Activated T-cell treated with anti-CD3 and anti-CD28 coated beads for 24 hours (primary cell): ENCODE measurements around the gene PGAM5.
"Not testable (repeated sequence)": the region's sequence is repeated elsewhere in the genome, so short reads cannot be mapped to it uniquely, and the experiment has no call there.

ENCODE experiments used
- DNase-seq: peaks from one replicate; pipeline ENCODE4 v3.0.0-alpha.2; 2020; ENCODE audit warnings: low read depth

Gene PGAM5

GRCh38 chr12:132753670-132754069 lies 43.0 kb downstream of the PGAM5 start:
- not testable (repeated sequence) for DNase-seq

DNA sequence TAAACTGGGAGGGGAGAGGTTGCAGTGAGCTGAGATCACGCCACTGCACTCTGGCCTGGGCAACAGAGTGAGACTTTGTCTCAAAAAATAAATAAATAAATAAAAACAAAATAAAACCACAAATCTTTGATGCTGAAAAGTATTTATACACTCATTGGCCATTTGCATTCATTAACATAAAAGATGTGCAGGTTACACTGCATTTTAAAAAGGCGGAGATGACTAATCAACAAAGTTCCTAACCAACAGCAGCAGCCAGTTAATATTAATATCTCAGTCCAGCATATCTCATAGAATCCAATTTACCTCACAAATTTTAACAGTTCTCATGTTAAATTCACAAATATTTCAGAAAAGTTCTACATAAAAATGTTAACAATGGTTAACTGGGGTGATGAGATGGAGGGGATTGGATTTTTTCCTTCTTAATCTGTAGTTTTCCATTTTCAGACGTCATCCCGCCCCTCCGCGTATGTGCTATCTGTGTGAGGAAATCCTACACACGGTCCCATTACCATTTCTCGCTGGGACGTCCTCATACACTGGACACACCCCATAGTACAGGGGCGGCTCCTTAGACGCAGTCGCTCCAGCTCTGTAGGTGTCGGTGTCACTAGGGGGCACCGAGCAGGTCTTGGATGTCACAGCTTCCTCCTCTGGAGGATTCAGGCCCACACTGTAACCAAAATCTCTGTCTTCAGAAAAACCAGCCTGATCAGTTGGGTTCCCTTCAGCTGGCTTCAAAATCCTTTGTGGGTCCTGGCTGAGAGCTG lies 43.7 kb downstream of the PGAM5 start:
- no peak for DNase-seq

- DNase-seq, result not testable (repeated sequence)
Observed at GRCh38 chr12:132758825-132759224, 48.2 kb downstream of the PGAM5 start.

GRCh38 chr12:132759359-132759758 lies 48.7 kb downstream of the PGAM5 start:
- DNase-seq, result no peak

GRCh38 chr12:132761032-132761920 lies 50.6 kb downstream of the PGAM5 start, which contains the start of gene ANKLE2:
Gene ANKLE2, minus strand, starts transcription at chr12:132761832. Its CDS starts 34 bp downstream, at chr12:132761798.
- peak; percentile 57 for DNase-seq

DNA sequence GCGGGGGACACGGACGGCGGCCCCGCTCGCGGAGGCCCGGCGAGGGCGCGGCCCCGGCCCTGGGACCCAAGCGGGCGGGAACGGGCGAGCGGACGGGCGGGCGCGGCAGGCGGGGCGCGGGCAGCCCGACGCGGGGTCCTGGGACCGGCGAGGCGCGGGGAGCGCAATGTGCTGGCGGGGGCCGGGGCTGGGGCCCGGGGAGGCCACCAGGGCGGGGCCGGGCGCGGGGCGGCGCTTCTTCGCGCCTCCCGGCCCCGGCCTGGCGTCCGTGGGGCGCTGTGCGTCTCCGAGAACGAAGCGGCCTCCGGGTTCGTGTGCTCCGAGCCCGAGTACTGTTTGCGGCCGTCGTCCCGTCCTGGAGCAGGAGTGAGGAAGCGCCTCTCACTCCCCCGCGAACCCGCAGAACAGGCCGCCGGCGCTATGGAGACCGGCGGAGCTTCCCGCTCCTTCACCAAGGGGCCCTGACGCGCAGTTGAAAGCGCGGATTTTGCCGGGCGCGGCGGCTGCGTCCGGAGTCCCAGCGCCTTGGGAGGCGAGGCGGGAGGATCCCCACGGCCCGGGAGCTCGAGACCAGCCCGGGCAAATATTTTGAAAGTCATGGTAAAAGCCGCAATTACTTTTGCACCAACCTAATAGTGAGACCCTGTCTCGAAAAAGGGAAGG lies 51.4 kb downstream of the PGAM5 start:
- peak; percentile 78 for DNase-seq

DNA sequence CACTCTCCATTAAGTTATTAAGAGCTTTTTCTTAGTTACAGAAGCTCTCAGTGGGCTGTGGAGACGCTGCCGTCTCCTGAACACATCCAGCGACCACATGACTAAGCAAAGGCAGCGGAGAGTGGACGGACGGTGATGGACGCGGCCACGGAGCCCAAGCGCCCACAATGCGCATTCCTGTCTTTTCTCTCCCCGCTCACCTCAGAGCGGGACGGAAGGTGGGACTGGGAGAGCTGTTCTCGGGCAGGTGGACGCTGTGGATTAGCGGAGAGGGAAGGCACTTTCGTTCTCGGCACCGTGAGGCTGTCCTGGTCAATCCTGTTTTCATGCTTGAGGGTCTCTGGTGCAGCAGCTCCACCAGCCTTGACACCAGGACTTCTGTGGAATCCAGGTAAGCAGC lies 53.6 kb downstream of the PGAM5 start:
- DNase-seq, result no peak

- DNase-seq, result no peak
Observed at GRCh38 chr12:132765361-132765760, 54.7 kb downstream of the PGAM5 start.

DNA sequence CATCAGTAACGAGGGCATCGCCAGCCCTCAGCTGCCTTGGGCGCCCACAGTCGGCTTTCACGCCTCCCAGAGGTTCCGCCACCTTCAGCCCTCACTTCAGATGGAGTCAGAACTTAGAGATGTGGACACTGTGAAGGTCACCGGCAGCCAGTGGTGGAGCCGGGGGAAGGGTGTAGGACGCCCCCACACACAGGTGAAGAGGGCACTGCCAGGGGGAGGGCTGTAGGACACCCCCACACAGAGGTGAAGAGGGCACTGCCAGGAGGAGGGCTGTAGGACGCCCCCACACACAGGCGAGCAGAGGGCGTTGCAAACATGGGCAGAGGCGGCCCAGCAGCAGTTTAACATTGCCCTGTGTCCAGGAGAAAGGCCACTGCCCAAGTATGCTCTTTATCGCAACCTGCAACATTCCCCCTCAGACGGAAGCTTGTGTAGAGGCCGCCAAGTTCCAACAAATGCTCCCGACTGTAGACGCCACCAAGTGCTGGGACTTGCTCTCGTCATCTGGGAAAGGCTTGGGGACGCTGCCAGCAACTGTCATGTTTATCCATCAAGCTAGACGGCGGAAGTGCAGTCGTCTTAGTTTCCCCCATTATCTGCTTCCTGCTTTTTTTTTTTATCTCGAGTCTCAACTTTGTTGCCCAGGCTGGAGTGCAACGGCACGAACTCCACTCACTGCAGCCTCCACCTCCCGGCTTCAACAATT lies 55.9 kb downstream of the PGAM5 start:
- no peak for DNase-seq

- DNase-seq, result peak; percentile 28
Observed at GRCh38 chr12:132771126-132771838, 60.6 kb downstream of the PGAM5 start.
